GM21723 (cell line): ENCODE data around the gene CELF4.

Source experiments
- ATAC-seq: cut with Tn5 transposase; IDR thresholded peaks from one replicate; pipeline ENCODE4 v1.9.1; 2021; ENCODE audit warnings: mild to moderate bottlenecking, moderate library complexity; ENCODE audit not compliant: unreplicated experiment

CELF4 gene

DNA sequence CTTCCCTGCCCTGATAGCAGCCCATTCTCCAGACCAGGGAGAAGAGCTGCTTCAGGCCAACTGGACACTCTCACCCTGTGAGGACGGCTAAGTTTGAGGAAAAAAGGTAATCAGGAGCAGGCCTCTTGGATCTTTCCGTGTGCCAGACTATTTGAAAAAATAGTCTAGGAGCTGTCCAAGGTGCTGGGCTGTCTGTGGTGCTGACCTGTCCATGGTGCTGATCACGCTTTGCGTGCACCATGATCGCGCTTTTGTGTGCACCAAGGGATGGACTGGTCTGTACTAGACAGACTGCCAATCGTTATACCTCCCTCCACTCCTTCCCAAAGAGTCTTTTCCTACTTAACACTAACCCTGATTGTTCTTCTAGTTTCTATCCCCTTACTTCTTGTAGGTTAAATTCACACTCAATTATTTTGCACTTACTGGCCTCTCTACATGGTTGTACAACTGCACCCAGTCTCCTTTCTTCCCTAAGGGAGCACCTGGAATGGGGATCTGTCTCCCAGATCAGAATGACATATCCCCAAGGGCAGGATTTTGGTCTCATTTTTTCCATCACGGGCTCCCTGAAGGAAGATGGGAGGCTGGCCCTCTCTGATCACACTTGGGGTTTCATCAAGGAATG is 295.4 kb downstream of the CELF4 start:
- ATAC-seq = no peak

DNA sequence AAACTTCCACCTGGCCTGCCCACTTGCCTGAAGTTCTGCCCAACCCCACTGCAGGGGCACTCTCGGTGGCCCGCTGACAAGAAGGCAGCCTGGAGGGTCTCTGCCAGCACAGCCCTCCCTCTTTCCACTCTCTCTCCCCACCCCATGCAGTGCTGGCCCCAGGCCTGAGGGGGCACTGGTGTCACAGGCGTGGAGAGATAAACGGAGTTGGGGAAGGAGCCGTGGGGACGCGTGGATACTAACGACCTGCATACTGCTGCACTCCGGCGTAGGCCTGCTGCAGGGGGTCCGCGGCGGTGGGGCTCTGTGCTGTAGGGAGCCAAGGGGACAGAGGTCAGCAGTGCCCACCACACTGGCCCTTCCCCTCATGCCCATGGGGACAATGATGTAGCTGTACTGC is 299.3 kb downstream of the CELF4 start:
- no peak for ATAC-seq

DNA sequence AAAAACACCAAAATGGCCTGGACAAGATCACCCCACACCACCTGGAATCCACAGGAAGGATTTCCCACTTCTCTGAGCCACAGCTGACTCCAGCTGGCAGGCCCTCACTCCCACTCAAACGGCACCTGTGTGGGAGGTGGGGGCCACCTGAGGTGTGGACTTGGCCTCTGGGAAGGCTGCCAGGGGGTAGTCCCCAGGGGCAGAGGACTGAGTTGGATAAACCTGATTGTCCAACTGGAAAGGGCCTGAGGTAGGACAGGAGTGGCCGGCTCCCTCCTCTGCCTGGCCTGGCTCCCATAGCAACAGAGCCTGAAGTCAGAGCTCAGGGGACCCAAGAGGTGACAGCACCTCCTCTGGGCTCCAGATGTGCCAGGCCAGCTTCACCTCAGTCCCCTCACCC is 300.2 kb downstream of the CELF4 start:
- ATAC-seq = no peak

DNA sequence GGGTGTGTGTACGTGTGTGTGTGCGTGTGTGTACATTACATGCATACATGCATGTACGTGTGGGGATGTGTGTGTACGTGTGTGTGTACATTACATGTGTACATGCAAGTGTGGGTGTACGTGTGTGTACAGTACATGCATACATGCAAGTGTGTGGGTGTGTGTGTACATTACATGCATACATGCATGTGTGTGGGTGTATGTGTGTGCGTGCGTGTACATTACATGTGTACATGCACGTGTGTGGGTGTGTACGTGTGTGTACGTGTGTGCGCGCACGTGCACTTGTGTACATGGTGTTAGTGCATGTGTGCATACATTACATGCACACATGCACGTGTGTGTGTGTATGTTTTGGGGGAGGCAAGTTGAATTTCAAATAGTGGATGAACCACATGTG is 300.6 kb downstream of the CELF4 start:
- no peak for ATAC-seq

DNA sequence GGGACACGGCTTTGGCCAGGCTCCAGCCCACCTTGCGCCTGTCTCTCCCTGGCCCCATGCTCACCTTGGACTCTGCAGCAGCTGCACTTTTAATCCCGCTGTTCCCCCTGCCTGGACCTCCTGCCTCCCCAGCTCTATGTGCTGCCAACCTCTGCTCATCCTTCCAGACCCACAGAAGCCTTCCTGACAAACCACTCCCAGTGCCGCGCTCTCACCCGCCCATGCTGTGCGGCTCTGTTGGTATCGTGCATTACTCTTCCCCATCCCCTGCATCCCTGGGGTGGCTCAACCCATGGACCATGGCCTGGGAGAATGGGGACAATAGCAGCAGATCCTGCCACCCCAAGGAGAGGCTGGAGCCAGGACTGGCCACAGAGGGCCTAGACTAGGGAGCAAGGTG is 303.6 kb downstream of the CELF4 start:
- no peak for ATAC-seq

DNA sequence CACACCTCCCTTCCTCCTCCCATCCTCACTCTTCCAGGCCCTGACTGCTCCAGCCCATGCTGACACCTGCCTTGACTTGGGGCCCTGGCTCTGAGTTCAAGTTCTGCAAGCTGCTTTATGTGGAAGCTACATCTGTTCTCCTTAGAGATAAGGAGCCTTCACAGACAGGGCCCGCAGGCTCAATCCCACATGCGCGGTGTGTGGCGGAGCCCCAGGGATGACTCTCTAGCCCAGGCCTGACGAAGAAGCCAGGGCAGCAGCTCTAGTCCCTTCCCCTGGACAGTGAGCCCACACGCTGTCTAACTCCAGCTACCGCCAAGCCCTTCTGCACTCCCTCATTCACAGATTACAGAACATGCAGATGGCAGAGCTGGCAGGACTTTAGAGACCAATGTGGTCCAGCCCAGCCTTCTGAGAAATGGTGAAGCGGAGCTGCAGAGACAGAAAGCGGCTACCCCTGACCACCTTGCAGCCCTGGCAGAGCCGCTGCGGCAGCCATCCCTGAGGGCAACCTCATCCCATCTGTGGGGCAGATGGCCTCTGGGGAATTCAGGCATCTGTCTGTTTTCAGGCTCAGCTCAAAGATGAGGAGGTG is 304.3 kb downstream of the CELF4 start:
- ATAC-seq = no peak

DNA sequence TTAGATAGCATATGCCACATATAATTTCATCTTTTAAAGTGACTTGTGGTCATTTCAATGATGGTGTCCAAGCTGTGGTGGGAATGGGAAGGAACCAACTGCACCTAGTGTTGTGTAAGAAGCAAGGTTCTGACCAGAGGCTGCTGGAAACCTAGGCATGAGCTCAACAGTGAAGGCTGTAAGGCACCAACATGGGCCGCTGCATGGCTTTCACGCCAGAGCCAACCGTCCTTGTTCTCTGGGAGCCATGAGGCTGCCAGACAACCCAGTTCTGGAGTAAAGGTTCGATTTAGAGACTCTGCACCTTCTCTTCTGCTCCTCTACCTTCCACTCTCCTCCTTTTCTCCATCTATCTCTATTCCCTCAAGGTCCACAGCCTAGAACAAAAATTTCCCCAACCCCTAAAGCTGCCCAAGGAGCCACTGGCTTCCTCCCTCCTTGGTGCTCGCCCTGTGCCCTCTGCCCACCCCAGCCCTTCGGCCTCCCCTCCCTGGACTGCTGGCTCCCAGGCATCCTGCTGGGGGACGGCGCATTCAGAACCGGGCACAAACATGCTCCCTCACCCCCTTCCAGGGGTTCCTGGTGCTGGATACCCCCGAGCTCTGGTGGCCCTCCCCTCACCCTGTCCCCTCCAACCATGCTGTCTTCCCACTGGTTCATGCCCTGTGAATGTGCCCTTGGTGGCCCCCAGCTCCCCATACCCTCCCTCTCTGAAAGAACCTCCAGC is 305.1 kb downstream of the CELF4 start:
- ATAC-seq = no peak

DNA sequence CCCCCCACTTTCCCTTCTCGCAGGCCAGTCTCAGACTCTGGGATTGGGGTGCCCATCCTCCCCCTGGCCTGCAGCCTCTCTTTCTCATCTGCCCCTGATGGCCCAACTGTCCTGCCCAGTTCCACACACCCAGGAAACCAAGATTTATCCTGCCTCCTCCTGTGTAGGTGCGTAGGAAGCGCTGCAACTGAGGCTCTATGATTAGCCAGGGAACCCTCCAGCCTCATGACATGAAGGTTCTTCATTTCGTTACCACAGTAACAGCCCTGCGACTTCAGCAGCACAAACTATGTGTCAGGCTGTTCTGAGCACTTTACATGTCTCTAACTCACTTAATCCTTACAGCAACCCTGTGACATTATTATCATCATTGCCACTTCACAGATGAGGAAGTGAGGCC is 305.9 kb downstream of the CELF4 start:
- ATAC-seq = no peak

DNA sequence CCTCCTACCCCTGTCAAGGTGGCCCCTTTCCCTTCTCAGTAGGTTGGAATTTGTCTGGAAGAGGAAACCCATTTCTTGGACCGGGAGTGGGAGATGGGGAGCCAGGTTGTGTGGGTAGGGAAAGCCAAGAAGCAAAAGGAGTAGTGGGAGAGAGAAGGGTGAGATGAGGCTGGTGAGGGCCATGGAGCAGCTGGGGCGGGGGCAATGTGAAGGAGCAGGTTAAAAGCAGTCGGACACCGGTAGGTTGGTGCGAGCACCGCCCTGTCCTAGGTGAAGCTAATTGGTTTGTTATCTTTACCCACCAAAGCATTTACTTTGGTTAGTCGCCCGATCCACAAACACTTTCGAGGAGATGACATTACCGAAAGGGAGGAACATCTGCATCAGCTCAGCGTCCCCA is 306.8 kb downstream of the CELF4 start:
- no peak for ATAC-seq

DNA sequence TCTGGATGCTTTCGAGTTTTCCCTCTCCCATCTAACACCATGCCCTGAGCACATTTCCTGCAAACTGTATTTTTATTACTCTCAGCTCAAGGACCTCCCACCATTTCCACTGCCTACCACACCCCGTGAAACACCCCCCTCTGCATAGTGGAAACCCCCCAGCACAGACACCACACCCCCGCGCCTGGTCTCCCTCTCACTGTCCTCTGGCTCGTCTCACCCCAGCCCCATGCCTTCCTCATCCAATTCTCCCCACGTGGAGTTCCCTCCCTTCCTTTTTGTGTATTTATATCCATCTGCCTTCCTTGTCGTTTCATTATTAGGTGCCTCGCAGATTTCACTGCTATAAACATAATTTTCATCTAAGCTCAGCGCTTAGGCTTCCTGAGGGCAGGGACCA is 307.5 kb downstream of the CELF4 start:
- no peak for ATAC-seq

DNA sequence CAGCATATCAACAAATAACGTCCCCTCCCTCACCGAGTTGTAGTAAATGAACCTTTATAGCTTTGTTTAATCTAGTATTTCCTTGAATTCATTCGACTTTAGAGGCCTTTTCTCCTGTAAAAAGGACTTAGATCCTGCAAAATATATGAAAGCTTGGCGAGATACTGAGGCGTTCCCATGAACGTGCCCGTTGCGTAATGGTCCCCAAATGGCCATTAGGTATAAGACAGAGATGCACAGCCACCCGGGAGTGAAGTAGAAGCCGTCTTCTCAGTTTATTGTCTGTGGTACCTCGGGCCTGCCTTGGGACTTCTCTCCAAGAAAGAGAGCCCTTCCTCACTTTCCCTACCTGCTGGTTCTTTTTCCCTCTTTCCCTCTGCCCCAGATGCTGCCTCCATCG is 310.6 kb downstream of the CELF4 start:
- ATAC-seq = no peak

DNA sequence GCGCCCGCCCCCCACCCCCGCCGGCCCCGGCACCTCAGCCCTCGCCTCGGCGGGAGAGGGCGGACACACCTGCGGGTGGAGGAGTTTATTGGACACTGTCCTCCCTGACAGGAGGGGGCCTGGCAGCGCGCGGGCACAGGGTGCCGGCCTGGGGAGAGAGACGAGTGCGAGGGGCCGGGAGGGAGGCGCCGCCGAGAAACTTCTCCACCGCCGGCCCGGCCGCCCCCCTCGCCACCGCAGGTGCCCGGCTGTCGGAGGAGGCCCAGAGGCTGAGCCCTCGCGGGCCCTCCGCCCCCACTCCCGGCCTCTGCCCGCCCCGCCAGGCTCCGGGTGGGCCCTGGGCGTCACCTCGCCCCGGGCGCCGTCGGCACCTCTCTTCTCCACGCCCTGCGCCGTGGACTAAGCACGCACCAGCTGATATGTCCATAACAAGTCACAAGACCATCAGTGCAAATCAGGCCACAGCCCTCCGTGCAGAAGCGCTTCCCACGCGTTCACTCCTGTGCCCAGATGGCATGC is 311.3 kb downstream of the CELF4 start:
- no peak for ATAC-seq

DNA sequence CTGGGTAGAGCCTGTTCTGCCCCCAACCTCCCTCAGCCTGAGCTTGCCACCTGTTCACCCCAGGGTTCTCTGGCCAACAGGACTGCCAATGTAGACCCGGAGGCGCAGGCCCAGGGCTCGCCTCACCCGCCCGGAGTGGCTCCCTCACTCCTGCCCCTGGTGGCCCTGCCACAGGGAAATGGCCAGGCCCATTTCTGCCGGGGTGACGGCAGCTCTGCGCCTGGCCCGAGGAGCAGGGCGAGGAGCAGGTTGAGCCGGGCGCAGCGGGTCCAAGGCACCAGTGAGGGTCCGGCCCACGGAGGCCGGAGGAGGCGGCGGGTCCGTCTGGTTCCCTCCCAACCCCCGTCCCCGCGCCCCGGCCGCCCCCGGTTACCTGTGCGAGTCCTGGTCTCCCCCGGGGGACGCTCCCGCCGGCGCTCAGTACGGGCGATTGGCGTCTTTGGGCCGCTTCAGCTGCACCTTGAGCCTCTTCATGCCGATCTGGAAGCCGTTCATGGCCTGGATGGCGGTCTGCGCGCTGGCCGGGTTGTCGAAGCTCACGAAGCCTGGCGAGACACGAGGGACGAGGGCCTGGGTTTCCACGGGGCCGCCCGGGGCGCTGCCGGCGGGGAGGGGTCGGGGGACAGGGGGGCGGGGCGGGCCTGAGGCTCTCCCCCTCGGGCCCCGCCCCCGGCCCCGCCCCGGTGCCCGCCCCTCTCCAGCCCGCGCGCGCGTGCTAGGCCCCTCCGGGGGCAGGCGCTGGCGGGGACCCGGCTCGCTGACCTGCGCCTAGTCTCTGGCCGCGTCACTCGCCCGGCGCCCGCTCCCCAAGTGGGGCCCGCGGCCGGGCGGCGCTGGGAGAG is 312.0 kb downstream of the CELF4 start:
- ATAC-seq = no peak

DNA sequence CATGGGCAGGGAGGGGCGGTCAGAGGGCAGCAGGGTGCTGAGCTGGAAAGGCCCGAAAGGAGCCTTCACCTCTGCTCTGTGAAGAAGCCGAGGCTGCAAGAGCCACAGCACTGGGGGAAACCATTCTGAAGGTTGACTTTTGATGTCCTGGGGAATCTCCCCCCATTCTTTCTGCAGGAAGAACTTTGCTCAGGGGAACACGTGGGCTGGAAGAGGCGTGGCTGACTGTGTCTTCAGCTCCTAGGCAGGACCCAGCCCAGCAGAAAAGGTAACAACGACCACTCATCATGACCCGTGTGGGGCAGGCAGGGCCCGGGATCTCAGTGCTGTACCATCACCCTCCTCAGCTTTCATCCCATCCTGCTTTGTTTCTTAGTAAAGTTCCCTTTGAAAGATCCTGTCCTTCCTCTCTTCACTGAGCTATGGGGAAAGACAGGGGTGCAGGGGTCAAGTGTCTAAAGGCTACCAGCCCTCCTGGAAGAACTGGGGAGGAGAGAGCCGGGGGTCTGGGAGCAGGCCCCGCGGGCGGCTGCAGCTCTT is 312.7 kb downstream of the CELF4 start:
- no peak for ATAC-seq

DNA sequence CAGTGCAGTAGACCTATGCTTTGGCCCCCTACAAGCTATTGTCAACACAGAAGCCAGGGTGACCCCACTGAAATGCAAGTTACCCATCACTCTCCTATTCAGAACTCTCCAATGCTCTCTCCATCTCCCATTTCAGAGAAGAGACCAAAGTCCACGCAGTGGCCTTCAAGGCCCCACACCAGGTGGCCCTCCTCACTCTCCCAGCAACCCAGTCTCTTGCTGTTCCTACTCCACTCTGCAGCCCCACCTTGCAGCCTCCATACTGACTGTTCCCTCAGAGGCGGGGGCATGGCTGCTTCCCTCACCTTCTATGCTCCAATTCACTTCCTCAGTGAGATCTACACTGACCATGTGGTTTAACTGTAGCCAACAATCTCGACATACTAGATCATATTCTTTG is 313.3 kb downstream of the CELF4 start:
- no peak for ATAC-seq

DNA sequence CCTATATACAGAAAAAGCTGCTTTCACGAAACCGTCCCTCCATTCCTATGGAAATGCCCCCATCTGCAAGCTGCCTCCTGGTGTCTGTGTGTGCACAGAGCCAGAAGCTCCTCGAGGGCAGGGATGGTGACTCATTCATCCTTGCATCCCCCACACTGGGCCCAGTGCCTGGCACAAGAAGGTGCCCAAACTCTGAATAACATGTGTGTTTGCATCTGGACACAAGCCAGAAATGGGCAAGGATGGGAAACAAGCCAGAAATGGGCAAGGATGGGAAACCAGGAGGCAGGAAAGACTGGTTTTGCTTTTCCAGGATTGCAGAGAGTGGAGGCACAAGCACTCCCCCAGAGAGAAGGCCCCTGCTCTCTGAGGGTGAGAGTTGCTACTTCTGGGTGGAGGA is 313.9 kb downstream of the CELF4 start:
- ATAC-seq = no peak

DNA sequence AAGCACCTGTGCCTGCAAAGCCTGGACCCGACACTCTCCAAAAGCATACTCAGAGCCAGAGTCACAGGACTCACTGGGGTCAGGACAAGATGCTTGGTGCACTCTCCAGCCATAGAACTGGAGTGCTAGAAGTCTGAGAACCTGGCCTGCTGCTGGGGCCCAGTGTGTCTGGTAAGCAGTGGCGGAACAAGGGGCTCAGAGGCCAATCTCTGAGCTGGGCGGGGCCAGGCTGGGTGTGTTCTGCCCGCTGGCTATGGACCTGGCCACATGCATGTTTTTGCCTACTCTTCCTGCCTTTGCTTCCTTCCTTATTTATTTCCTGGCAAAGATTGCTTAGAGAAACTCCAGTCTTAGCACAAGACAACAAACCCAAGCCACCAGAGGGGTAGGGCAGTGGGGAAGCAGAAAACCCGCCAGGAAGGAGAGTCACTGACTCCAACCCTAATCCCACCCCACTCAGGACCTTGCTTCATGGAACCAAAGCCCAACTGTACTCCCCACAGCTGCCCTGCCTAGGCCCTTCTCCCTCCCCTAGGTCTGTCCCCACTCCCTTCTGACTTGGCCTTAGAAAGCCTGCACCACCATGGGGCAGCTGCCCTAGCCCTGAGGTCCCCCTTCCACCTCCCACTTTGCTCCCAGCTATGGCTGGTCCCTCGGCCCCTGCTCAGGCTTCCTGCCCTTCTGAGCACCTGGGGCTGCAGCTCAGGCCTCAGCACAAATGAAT is 315.5 kb downstream of the CELF4 start:
- ATAC-seq = no peak

DNA sequence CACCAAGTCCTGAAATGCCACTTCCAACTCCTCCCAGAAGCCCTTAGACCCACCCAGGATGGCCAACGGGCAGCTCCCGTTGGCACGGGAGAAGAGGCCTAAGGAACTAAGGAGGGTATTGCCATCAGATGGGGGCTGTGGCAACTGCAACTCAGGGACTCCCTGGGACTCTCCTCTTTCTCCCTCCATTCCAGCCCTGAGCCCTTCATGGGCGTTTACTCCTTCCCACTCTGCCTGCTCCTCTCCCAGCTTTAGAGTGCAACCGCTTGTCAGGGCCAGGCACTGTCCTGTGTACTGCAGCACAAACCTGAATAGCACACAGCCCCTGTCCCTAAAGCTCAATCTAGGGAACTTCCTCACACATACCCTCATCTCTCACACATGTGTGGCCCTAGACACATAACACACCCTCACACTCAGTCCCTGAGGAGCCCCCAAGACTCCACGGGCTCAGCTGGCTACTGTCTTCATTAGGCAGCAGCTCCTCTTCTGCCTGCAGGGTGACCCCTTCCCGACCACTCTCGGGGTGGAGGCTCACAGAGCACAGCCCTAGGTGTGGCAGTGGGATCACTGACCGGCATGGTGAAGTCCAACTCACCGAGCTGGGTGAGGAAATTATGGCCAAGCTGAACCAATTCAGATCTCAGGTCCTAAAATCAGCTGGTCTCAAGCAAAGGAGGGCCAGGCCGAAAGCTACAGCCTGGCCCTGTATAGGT is 316.3 kb downstream of the CELF4 start:
- no peak for ATAC-seq

DNA sequence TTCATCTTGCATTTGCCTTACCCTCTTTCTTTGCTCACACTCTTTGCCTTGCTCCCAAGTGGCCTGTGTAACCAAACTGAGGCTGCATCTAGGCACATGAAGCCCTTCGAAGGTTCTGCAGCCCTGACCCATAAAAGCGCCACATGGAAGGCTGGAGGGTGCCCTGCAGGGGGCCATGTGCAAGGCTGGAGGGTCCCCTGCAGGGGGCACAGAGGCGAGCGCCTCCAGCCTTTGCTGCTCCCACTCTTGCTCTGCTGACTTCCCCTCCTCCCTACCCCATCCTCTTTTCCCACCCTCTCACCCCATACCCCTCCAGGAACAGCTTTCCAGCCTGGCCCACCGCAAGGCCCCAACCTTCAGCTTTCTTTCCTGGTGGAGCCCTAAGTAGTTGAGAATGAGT is 317.3 kb downstream of the CELF4 start:
- no peak for ATAC-seq
